GM19239 (cell line): ENCODE results near the gene SEMA5A.

ENCODE experiments used
- DNase-seq: peaks from one replicate; pipeline ENCODE4 v3.0.0; 2011; ENCODE audit warnings: low spot score; ENCODE audit not compliant: insufficient read length
- FAIRE-seq: peaks from 2 replicates; lab custom pipeline; 2011; peaks lifted over from hg19 to GRCh38; lab: Jason Lieb, UNC

SEMA5A gene

DNA sequence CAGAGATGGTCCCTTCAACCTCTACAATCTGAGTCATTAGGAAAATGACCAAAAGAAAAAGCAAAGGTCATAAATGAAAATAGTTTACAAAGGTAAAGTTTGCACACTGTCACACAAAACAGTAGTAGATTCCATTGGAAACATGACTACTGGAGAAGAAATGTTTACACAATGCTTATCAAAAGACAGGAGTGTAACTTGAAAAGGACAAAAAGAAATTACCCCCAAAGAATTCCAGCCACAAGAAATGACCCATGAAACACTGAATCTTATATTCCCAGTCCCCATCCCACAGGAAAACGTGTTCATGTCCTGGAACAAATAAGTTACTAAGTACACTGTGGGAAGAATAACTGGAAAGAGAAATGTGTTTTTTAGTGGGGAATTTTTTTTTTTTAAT, 385.1 kb downstream of the SEMA5A start:
- FAIRE-seq, result no peak

DNA sequence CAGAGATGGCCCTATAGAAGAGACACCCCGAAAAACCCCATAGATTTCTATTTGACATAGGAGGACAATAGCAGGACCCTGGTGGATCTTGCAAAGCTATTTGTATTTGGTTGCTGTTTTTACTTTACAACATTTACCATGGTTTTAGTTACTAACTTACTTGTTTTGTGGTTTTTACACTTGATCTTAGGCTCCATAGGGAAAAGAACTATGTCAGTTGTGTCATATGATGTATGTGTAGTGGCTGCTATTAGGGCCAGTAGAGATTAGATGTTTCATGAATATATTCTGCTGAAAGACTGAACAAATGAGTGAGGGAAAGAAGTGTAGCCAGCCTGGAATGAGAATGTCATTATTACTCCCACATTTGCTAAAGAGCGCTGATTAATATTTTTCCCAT, 388.1 kb downstream of the SEMA5A start:
- FAIRE-seq (no peak), DNase-seq (no peak)

More for the DNA sequence above, 385.1 kb downstream of the SEMA5A start:
- no peak for DNase-seq

GRCh38 chr5:9157020-9157419, 388.9 kb downstream of the SEMA5A start:
- no peak for FAIRE-seq
- no peak for DNase-seq

DNA sequence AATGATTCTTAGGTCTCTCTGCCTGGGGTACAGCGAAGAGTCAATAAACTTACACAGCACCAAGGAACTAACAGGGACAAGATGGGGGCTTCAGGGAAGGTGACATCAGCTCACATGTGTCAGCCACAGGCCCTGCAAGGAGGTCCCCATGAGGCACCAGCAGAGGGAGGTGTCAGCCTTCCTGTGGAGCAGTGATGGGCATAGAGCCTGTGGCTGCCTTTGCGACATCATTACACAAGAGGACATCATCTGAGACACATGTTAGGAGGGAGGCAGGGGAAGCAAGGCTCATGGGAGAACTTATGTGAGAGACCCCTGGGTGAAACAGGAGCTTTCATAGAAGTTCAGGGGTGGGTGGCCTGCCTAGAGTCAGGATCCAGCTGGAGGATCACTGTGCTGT, 389.6 kb downstream of the SEMA5A start:
- FAIRE-seq (no peak), DNase-seq (no peak)

DNA sequence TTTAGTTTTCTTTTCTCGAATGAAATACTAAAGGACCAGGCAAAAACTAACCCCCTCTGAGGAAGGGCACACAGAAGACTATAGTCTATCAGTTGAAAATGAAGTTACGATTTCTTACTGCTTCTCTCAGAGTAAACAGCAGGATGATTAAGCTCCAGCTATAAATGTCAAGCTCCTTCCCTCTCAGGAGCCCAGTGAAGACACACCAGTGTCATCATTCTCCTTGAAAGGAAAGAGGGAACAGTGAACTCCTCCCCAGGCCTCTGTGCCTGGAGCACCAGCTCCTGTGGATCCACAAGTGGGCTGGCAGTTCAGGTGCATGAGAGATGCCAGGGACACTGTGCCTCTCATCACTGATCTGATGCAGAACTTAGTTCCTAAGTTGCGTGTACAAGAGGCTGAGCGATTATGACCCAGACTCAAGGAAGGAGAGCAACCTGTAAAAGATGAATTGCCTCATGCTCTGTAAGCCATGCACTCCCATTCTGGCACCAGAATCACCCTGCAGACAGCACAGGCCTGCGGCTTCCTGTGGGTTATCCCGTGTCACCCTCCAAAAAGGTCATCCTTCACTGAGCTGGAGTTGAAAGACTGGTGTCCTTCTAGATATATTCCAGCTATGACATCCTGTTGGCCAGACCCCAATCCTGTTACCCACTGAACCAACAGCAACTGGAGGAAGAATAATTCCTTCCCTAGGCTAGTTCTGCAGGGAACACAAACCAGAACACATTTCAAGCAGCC, 394.0 kb downstream of the SEMA5A start:
- FAIRE-seq, result no peak
- DNase-seq, result no peak

- FAIRE-seq, result no peak
- DNase-seq, result no peak
These were observed 395.9 kb downstream of the SEMA5A start for GRCh38 chr5:9149988-9150387.

GRCh38 chr5:9148242-9148641, 397.6 kb downstream of the SEMA5A start:
- DNase-seq (no peak), FAIRE-seq (no peak)

DNA sequence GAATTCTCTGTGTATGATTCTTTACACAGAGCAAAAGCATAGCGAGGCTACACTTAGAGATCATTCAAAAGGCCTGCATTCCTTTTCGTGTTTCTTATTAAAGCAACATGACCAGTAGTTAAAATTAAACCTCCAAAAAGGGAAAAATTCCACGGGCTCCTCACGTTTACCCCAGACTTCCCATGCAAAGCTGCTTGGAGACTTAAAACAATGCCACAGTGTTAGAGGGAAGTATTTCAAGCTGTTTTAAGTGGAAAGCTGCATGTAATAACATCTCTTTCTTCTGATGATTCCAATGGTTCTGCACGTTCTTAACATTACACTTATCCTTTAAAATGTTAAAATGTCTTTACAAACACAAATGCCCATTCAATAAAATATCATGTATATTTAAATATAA, 405.2 kb downstream of the SEMA5A start:
- FAIRE-seq, result no peak
- DNase-seq, result no peak

- DNase-seq (no peak), FAIRE-seq (no peak)
These were observed 405.7 kb downstream of the SEMA5A start for GRCh38 chr5:9140202-9140601.

DNA sequence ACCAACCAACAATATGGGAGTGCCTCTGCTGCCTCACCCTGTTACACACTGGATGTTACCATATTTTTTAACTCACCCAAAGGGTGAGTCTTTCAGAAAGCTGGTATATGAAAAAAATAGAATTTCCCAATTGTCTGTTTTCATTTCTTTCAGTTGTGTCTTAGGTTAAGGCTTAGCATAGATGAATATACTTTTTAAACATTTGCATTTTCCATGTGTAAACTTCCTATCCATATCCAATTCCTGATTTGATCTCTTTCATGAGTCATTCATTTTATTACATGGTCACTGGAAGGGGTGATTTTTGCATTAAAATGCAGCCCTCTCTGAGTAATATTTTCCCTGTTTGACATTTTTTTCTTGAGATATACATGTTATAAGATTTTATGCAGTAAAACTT, 406.5 kb downstream of the SEMA5A start:
- FAIRE-seq, result no peak
- no peak for DNase-seq

DNA sequence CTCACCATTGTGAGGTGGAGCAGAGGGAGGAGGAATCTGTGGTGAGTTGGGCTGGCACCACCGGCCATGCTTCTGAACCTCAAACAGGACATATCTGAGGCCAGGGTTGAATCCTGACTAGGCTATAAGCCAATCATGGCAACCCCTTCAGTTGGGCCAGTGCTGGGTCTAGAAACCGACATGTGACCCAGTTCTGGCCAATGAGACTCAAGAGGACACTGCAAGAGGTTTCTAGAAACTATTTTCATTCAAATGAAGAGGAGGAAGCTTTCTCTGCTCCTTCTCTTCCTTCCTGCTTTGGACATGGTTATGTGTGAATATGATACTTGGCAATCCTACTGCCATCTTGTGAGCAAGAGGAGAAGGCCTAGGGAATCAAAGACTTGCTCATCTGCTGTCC, 417.7 kb downstream of the SEMA5A start:
- no peak for DNase-seq
- no peak for FAIRE-seq

- DNase-seq (no peak), FAIRE-seq (no peak)
These were observed 419.4 kb downstream of the SEMA5A start for GRCh38 chr5:9126490-9126889.

GRCh38 chr5:9125852-9126251, 420.0 kb downstream of the SEMA5A start:
- FAIRE-seq (no peak), DNase-seq (no peak)

- no peak for DNase-seq
- FAIRE-seq, result no peak
These were observed 421.0 kb downstream of the SEMA5A start for GRCh38 chr5:9124838-9125237.

DNA sequence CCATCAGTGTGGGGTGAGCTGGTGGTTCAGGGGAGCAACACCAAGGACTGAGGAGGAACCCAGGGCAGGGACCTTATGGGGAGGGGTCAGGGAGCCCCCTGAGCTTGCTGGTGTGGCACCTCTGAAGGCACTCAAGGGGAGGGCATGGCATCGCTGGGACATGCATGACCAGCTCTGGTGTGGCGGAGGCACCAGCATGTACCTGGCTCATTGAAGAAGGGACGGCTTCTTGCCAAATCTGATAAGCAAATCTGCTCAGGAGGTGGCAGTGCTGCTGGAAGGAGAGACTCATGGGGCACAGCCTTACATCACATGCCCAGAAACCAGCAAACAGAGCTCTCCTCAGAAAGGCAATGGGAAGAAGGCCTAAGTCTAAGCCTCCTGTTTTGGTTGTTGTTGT, 421.8 kb downstream of the SEMA5A start:
- FAIRE-seq, result no peak
- no peak for DNase-seq

- FAIRE-seq (no peak), DNase-seq (no peak)
These were observed 423.3 kb downstream of the SEMA5A start for GRCh38 chr5:9122528-9122927.

GRCh38 chr5:9121597-9121996, 424.3 kb downstream of the SEMA5A start:
- FAIRE-seq (no peak), DNase-seq (no peak)

DNA sequence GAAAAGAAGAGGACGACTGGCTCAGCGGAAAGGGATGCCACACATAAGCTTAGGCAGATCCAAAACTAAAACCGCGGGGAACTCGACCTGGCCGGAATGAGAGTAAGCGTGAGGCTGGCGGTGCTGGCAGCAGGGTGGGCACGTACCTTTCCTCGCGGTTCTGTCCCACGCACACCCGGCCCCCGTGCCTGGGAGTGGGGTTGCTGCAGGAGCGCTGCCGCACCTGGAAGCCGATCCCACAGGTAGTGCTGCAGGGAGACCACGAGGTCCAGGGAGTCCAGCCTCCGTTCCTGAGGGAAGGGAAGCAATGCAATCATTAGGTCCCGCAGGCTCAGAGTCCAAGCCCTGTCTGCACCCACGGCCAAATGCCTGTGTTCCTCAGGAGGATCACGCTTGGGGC, 427.0 kb downstream of the SEMA5A start:
- DNase-seq (no peak), FAIRE-seq (no peak)

GRCh38 chr5:9115093-9115492, 430.8 kb downstream of the SEMA5A start:
- FAIRE-seq, result no peak
- DNase-seq, result no peak

- FAIRE-seq (no peak), DNase-seq (no peak)
These were observed 433.2 kb downstream of the SEMA5A start for GRCh38 chr5:9112520-9113291.

GRCh38 chr5:9108162-9108561, 437.7 kb downstream of the SEMA5A start:
- no peak for DNase-seq
- no peak for FAIRE-seq

DNA sequence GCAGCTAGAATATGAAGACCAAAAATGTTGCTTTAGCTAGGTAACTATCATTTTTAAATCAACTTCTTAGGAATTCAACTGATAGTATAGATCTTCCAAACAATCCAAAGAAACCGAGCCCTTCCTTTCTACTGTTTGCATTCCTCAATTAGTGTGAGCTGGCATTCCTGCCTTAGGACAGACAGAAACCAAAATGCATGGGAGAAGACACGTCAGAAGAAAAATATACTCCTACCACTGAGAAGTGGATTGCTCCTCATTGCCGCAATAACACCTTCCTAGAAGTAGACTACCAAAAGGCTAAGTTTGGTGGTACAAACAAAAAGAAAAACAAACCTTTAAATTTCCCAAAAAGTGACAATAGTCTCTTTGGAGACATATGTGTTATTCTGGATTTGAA, 440.0 kb downstream of the SEMA5A start:
- DNase-seq (no peak), FAIRE-seq (no peak)
